ENCODE results near the gene CCDC107.
A peak's percentile ranks its signal among the peaks of the same experiment; 100 is the strongest.
"Not testable (repeated sequence)": the region's sequence is repeated elsewhere in the genome, so short reads cannot be mapped to it uniquely, and the experiment has no call there.

The CCDC107 gene, protein sequence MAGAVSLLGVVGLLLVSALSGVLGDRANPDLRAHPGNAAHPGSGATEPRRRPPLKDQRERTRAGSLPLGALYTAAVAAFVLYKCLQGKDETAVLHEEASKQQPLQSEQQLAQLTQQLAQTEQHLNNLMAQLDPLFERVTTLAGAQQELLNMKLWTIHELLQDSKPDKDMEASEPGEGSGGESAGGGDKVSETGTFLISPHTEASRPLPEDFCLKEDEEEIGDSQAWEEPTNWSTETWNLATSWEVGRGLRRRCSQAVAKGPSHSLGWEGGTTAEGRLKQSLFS

DNA sequence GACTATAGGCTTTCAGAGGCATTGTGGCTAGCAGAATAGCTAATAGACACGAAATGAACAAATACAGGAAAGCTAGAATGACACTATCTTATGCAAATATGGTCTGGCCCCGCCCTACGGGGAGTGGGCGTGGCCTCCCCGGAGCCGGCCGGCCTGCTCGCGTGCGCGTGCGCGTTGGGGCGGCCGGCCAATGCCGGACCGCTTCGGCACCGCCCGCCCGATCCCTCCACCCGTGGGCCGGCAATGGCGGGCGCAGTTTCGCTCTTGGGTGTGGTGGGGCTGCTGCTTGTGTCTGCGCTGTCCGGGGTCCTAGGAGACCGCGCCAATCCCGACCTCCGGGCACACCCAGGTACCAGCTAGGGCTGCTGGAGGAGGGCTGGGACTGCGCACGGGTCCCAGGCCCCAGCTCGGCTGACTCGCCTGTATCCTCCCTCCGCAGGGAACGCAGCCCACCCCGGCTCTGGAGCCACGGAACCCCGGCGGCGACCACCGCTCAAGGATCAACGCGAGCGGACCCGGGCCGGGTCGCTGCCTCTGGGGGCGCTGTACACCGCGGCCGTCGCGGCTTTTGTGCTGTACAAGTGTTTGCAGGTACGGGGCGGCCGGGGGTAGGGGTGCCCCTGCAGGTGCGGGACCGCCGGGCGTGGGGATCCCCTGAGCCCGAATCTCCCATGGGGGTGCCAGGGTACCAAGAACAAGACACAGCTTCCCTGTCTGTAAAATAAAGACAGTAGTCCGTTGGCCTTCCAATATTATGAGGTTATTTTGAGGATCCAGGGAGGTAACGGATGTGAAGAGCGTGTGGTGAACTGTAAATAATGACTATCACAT, at the start of gene CCDC107:
Gene CCDC107, plus strand, starts transcription at position 156 of the 831 bp plus-strand sequence. Its CDS starts 88 bp downstream, at position 244.
- DNase-seq (ENCODE audit: low spot score), result peak; percentile 87

GRCh38 chr9:35609001-35609819, 48.9 kb upstream of the CCDC107 start:
- no peak for DNase-seq (ENCODE audit: low spot score)

- no peak for DNase-seq (ENCODE audit: low spot score)
Measured at GRCh38 chr9:35609820-35610163, 48.3 kb upstream of the CCDC107 start.

- peak; percentile 17 for DNase-seq (ENCODE audit: low spot score)
Measured at GRCh38 chr9:35611230-35611797, 46.8 kb upstream of the CCDC107 start.

DNA sequence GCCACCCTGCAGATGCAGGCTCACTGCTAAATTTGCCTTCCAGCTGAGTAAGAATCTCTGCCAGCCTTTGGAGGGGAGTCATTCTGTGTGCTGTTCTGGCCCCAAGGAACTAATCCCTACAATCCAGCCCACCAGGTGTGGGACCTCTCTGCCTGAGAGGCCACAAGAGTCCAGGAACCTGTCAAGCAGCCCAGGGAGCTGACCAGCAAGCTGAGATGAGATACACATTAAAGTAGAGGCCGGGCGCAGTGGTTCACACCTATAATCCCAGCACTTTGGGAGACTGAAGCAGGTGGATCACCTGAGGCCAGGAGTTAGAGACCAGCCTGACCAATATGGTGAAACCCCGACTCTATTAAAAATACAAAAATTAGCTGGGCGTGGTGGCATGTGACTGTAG, 46.0 kb upstream of the CCDC107 start:
- DNase-seq (ENCODE audit: low spot score), result not testable (repeated sequence)

DNA sequence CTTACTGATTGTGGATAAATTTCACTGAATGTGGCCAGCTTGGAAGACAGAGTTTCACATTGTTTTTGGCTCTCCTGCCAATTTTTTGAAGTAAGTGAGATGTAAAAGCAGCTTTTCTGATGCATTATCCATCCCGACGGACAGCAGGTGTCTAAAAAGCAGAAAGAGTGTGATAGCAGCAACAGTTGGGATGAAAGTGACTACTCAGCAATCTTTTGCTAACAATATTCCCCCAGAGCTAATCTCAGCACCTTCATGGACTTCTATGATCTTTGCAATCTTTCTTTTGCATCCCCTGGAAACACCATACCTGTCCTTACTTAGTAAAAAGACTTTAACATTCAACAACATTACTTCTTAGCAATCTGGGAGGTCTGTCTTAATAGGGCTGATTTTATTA, 45.2 kb upstream of the CCDC107 start:
- no peak for DNase-seq (ENCODE audit: low spot score)

DNA sequence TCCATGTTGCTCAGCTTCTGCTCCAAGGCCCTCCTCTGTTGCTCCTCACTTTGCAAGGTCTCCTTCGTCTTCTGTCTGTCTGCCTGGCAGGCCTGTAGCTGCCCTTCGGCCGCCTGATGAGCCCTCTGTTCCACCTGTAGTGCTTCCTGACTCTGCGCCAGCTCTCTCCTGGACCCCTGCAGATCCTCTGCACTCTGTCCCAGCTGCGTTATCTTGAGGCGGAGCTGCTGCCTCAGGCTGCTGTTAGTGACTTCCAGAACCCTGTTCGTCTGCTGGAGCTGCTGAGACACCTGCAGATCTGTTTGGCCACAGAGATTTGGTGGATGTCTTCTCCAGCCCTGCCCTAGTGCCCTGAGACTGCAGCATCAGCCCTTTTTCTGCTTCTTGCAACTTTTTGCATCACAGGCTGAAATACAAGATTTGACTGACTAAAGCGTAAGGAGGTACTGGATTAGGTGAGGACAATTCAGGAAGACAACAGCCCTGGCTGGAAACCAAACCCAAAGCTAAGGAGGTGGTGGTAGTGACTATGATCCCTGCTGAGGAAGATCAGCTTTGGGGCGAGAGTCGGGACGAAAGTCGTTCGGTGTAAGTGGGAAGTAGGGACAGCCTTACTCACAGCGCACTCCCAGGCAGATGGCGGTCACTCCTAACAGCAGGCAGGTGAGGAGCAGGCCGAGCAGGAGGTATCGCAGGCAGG, 42.0 kb upstream of the CCDC107 start:
- DNase-seq (ENCODE audit: low spot score), result no peak

- DNase-seq (ENCODE audit: low spot score), result no peak
Measured at GRCh38 chr9:35616681-35617459, 41.2 kb upstream of the CCDC107 start.

DNA sequence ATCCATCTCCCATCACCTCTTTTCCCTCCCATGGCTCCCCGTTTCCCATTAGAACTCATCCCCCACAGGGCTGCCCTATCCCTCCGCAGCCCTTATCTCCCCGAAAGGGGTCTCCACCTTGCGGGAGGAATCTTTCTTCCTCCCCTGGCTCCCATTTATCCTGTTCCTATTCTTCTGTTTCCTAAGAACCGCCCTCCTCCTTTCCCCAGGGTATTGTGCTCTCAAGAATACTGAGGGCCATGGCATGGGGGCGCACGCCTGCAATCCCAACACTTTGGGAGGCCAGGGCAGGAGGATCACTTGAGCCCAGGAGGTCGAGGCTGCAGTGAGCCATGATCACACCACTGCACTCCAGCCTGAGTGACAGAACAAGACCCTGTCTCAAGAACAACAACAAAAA, 40.5 kb upstream of the CCDC107 start:
- no peak for DNase-seq (ENCODE audit: low spot score)

- no peak for DNase-seq (ENCODE audit: low spot score)
Measured at GRCh38 chr9:35618325-35618727, 39.8 kb upstream of the CCDC107 start, which contains the start of gene CD72. Gene CD72 (minus strand): TSS chr9:35618413. CDS start chr9:35618303, 110 bp downstream.

GRCh38 chr9:35618854-35619799, 39.0 kb upstream of the CCDC107 start:
- DNase-seq (ENCODE audit: low spot score), result no peak

DNA sequence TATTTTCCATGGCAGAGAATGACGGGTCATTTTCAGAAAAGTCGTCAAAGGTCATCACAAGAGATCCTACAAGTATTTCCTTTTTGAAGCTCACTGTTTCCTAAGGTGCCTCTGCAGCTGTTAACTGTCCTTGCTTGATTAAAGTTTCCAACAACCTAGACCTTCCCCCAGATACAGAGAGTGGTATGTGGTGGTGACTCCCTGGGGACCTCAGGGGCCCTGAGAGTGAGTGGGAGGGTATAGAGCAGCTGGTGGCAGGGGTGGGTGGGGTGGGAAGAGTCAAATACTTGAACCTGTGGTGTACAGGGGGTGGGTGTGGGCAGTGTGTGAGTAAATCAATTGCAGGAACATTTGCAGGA, 38.3 kb upstream of the CCDC107 start:
- no peak for DNase-seq (ENCODE audit: low spot score)

GRCh38 chr9:35627575-35627974, 30.5 kb upstream of the CCDC107 start:
- DNase-seq (ENCODE audit: low spot score), result no peak

DNA sequence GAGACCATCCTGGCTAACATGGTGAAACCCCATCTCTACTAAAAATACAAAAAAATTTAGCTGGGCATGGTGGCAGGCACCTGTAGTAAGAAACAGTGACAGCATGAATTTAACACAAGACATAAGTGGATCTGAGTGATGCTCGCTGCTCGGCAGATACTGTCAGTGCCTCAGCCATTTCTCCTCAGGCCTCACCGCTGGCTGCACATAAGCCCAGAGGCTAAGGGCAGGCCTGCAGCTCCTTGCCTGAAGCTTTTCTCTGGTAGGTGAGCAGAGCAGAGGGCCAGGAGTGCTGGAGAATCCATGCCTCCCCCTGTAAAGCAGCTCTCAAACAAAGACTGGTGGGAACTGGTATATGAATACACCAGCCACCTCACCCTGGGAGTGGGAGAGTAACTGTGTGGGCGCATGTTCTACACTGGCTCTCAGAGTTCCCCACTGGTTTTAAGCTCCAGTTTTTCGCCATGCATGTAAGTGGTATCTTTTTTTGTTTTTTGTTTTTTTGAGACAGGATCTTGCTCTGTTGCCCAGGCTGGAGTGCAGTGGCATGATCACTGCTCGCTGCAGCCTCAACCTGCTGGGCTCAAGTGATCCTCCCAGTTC, 29.6 kb upstream of the CCDC107 start:
- no peak for DNase-seq (ENCODE audit: low spot score)

DNA sequence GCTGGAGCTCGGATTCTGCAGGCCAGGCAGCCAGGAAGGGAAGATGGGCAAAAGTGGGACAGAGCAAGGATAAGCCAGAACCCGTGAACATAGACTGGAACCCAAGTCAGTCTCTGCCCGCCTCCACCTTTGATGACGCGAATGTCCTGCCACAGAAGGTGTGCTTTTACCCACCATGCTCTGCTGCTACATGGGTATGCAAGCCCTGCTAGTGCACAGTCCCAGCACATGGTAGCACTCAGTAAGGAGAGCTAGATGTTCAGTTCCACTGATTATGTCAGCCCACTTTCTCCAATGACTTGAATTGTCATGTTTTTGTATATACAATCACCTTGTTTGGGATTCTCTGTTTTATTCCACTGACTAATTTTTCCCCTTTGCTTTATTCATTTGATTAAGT, 28.5 kb upstream of the CCDC107 start:
- no peak for DNase-seq (ENCODE audit: low spot score)

- no peak for DNase-seq (ENCODE audit: low spot score)
Measured at GRCh38 chr9:35635730-35636129, 22.4 kb upstream of the CCDC107 start.

DNA sequence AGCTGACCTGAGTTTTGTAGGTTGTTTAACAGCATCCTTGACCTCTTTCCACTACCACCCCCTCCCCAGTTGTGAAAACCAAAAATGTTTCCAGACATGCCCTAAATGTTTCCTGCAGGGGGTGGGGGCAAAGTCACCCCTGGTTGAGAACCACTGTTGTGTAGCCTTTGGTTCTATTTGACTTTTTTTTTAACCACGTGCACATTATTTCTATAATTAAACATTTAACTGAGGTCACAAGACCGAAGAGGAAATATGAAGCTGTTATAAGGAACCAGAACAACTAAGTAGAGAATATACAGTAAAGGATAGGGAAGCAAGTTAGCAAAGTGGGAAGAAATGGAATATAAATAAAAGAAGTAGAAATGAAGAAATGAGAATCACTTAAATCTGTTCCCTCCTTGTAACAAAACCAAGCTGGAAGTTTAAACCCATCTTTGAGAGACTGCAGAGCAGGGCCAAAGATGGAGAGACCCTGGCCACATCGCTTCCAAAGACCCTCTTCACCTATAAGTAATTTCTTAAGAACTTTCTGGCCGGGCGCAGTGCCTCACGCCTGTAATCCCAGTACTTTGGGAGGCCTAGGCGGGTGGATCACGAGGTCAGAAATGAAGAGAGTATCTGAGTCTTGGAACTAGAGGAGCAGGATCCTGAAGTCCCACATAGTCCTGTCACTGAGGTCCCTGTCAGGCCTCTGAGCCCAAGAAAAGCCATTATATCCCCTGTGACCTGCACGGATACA, 21.8 kb upstream of the CCDC107 start:
- DNase-seq (ENCODE audit: low spot score), result no peak

GRCh38 chr9:35636877-35637246, 21.2 kb upstream of the CCDC107 start:
- not testable (repeated sequence) for DNase-seq (ENCODE audit: low spot score)

Measured in kidney capillary endothelial cell (primary cell).